HTERT RPE-1 (cell line): ENCODE measurements around the gene SYT14.
"Not testable (repeated sequence)": the region's sequence is repeated elsewhere in the genome, so short reads cannot be mapped to it uniquely, and the experiment has no call there.

Experiments used
- in situ Hi-C: fragments of 300-500 bp; cut with MboI; formaldehyde crosslinking; loops from 4 replicates; pipeline ENCODE4 v1.14.3; 2020; ENCODE audit warnings: low sequenced_read_pairs

Gene SYT14

GRCh38 chr1:210189426-210189825, 251.4 kb downstream of the SYT14 start:
- in situ Hi-C loops: no loop called here

GRCh38 chr1:210195635-210196160, 257.7 kb downstream of the SYT14 start:
- in situ Hi-C loops: no loop called here

GRCh38 chr1:210196266-210196665, 258.2 kb downstream of the SYT14 start:
- in situ Hi-C loops: not testable (repeated sequence)

DNA sequence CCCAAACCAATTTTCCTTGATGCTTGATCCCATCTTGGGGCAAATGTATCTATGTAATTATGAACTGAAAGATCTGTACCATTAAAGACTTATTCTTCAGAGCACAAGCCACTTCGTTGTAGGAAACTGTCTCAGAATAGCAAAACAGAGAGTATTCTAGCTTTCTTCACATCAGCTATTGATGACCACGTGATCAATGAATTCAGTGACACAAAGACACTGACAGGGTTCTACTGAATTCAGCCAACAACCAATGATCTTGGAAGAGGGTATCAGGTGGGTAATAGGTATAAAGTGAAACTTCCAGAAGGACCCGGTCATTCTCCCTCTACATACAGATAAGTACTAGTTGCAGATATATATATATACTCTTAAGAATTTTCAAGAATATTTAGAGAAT, 260.8 kb downstream of the SYT14 start:
- in situ Hi-C loops: no loop called here

GRCh38 chr1:210200124-210200736, 262.2 kb downstream of the SYT14 start:
- in situ Hi-C loops: no loop called here

DNA sequence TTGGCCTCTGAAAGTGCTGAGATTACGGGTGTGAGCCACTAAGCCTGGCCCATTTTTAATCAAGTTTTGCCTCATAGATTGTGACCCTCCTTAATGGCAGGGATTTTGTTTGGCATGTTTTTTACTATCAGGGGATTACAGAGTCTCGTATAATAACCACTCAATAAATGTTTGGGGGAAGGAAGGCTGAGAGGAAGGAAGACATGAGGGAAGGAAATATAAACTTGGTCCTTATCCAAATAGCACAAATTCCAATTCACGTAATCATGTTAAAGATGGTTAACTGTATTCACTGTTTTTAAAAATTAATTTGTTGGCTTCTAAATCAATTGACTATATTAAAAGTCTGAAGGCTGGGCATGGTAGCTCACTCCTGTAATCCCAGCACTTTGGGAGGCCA, 263.7 kb downstream of the SYT14 start:
- in situ Hi-C loops: no loop called here

DNA sequence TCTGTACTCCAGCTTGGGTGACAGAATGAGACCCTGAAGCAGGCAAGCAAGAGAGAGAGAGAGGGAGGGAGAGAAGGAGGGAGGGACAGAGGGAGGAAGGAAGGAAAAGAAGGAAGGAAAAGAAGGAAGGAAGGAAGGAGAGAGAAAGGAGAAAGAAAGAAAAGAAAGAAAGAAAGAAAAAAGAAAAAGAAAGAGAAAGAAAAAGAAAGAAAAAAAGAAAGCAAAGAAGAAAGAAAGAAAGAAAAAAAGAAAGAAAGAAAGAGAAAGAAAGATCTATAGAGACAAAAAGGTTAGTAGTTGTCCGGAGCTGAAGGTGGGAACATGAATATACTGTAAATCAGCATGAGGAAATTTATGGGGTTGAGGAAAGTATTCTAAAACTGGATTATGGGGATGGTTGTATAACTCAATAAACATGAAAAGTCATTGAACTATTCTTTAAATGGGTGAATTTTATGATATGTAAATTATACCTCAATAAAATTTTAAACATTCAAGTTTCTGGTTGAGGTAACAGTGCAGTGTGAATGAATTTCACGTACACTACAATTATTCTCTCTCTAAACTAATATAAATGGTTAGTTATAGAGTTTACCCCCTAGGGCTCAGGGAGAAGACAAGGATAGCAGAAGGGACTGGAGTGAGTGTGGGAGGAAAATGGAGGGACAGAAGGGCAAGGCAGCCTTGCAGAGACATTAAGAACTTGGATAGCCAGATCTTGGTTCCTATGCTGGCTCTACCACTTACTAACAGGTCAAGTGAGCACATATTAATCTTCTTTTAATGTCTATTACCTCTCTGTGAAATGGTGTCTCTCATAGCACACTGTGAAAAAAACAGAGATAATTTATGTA, 269.8 kb downstream of the SYT14 start:
- in situ Hi-C loops: no loop called here

DNA sequence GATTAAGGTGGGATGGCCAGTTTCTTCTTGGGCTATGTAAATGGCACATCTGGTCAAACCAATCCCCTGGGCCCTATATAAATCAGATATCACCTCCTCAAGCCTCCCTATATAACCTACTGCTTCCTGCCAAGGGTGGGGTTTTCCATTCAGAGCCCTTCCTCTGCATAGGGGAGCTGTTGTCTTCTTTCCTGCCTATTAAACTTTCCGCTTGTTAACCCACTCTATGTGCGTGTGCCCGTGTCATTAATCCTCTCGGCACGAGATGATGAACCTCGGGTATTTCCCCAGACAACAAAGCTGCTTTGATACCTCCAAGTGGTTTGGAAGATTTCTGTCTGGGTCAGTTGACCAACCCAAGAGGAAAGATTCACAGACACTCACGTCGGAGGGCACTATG, 275.3 kb downstream of the SYT14 start:
- in situ Hi-C loops: no loop called here

DNA sequence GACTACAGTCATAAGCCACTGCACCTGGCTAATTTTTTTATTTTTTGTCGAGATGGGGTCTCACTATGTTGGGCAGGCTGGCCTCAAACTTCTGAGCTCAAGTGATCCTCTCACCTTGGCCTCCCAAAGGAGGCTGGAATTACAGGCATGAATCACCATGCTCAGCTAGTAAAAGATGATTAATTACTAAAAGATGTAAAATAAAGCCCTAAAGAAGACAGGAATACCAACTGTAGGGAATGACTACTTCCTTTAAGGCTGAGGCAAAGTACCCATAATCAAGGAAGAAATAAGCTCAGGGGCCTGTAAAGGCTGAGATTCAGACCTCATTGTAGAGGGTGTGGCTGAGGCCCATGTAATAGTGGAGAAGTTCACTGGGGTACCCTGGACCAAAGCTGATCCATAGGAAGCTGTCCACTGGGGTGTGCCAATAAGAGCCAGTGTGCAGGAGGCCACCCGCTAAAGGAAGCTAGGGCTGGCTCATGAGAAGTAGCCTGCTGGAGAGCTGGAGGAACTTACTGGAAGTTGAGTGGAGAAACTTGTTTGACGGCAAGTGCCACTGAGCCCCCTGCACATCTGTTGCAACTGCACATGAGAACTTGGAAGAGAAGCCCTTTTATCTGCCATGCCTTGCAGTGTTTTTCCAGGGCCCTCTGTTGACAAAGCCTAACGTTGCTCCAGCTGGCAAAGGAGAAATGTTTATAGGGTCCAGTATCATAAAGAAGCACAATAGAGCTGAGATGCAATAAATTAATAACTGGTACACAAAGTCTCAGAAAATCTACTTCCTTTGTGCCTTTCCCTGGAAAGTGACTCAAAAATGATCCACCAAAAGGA, 276.8 kb downstream of the SYT14 start:
- in situ Hi-C loops: no loop called here

- in situ Hi-C loops: no loop called here
Observed at GRCh38 chr1:210217482-210217881, 279.5 kb downstream of the SYT14 start.

DNA sequence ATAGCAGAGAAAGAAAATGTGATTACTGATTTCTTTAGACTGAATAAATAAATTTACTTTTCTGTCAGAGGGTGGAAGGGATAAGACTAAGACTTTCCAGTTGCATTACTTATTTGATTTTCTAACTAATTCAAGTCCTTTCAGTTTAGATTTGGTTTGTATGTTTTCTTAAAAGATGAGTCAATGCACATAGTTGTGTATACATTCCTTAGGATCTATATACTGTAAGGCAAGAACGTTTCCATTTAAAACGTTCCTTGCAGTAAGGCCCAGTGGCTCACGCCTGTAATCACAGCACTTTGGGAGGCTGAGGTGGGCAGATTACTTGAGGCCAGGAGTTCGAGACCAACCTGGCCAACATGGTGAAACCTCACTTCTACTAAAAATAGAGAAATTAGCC, 280.0 kb downstream of the SYT14 start:
- in situ Hi-C loops: no loop called here
